Endothelial cell of coronary artery (primary cell): ENCODE results near the gene PCDHGA8. TPM values are rescaled to one million over a fixed set of nuclear protein-coding genes. Genes with fewer than 3 reads are reported as not detected.

Source experiments
- total RNA-seq: library from RNA; depleted of rRNA; stranded (reverse); fragments of >200 nt; gene quantifications from 2 replicates; pipeline ENCODE4 v1.2.3, GENCODE V29; 2014

PCDHGA8 gene
- total RNA-seq, 1 donor from 2014 or later = 1.3 TPM

DNA sequence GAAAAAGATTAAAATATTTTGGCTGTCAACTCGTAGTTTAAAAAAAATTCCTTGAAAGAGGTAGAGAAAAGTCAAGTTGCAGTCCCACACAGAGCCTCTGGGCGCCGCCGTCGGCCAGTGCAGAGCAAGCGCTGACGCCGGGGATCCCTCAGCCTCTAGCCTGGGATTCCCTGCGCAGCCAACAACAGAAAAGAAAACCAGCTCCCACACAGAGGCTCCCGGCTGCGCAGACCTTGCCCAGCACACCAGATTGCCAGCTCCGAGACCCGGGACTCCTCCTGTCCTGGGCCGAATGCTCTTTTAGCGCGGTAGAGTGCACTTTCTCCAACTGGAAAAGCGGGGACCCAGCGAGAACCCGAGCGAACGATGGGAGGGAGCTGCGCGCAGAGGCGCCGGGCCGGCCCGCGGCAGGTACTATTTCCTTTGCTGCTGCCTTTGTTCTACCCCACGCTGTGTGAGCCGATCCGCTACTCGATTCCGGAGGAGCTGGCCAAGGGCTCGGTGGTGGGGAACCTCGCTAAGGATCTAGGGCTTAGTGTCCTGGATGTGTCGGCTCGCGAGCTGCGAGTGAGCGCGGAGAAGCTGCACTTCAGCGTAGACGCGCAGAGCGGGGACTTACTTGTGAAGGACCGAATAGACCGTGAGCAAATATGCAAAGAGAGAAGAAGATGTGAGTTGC lies 25.2 kb downstream of the PCDHGA8 start, which contains the start of gene PCDHGB7:
PCDHGB7 (plus strand) TSS at position 184 of the 679 bp plus-strand sequence; CDS start at position 367, 183 bp downstream.

GRCh38 chr5:141420855-141421488 lies 28.5 kb downstream of the PCDHGA8 start, which contains the start of gene PCDHGA11:
TSS of gene PCDHGA11 (plus strand) at chr5:141421051. CDS start at chr5:141421228, 177 bp downstream.

GRCh38 chr5:141430332-141431113 lies 38.1 kb downstream of the PCDHGA8 start, which contains the start of gene PCDHGA12:
TSS of gene PCDHGA12 (plus strand) at chr5:141430507. CDS start at chr5:141430760, 253 bp downstream.

Other genes starting within 250 kb of the PCDHGA8 start
- gene PCDHB6, start 242.6 kb upstream of the PCDHGA8 start, total RNA-seq = 0.09 TPM in 2 replicates
- gene PCDHB7, start 220.0 kb upstream of the PCDHGA8 start, total RNA-seq = 0.45 and 0.56 TPM in 2 replicates
- gene PCDHB8, start 214.8 kb upstream of the PCDHGA8 start, total RNA-seq = 0.18 and 0.94 TPM in 2 replicates
- 0.09 and 0.19 TPM in 2 replicates for gene PCDHB16, start 210.2 kb upstream of the PCDHGA8 start, total RNA-seq
- gene PCDHB9, start 205.5 kb upstream of the PCDHGA8 start, total RNA-seq = 0.27 and 0.28 TPM in 2 replicates
- gene PCDHB10, start 200.3 kb upstream of the PCDHGA8 start, total RNA-seq = 0.72 and 1.0 TPM in 2 replicates
- gene PCDHB11, start 193.0 kb upstream of the PCDHGA8 start, total RNA-seq = 0.38 and 0.99 TPM in 2 replicates
- gene PCDHB12, start 183.9 kb upstream of the PCDHGA8 start, total RNA-seq = 0.47 and 0.54 TPM in 2 replicates
- gene PCDHB13, start 178.7 kb upstream of the PCDHGA8 start, total RNA-seq = 0.99 and 1.6 TPM in 2 replicates
- 1.3 and 1.6 TPM in 2 replicates for gene PCDHB14, start 169.3 kb upstream of the PCDHGA8 start, total RNA-seq
- 0.90 and 1.7 TPM in 2 replicates for gene PCDHB15, start 147.2 kb upstream of the PCDHGA8 start, total RNA-seq
- gene SLC25A2, start 88.6 kb upstream of the PCDHGA8 start, total RNA-seq = 0.09 and 0.19 TPM in 2 replicates
- 71.7 and 90.4 TPM in 2 replicates for gene TAF7, start 71.8 kb upstream of the PCDHGA8 start, total RNA-seq
- gene PCDHGA1, start 62.1 kb upstream of the PCDHGA8 start, total RNA-seq = 0.36 and 1.0 TPM in 2 replicates
- gene PCDHGA2, start 53.9 kb upstream of the PCDHGA8 start, total RNA-seq = 0.90 and 3.0 TPM in 2 replicates
- gene PCDHGA3, start 48.8 kb upstream of the PCDHGA8 start, total RNA-seq = 0.54 and 1.9 TPM in 2 replicates
- gene PCDHGB1, start 42.5 kb upstream of the PCDHGA8 start, total RNA-seq = 0.99 and 2.0 TPM in 2 replicates
- gene PCDHGA4, start 37.6 kb upstream of the PCDHGA8 start, total RNA-seq = 2.6 and 5.0 TPM in 2 replicates
- 2.0 and 2.2 TPM in 2 replicates for gene PCDHGB2, start 32.6 kb upstream of the PCDHGA8 start, total RNA-seq
- gene PCDHGA5, start 28.5 kb upstream of the PCDHGA8 start, total RNA-seq = 0.90 and 1.2 TPM in 2 replicates
- gene PCDHGB3, start 22.4 kb upstream of the PCDHGA8 start, total RNA-seq = 3.1 and 4.0 TPM in 2 replicates
- 2.2 and 2.8 TPM in 2 replicates for gene PCDHGA6, start 18.7 kb upstream of the PCDHGA8 start, total RNA-seq
- gene PCDHGA7, start 9.9 kb upstream of the PCDHGA8 start, total RNA-seq = 1.4 and 2.2 TPM in 2 replicates
- 14.9 and 16.3 TPM in 2 replicates for gene PCDHGB4, start 4.9 kb upstream of the PCDHGA8 start, total RNA-seq
- gene PCDHGB5, start 5.3 kb downstream of the PCDHGA8 start, total RNA-seq = 12.7 and 14.3 TPM in 2 replicates
- 1.6 and 3.1 TPM in 2 replicates for gene PCDHGA9, start 10.1 kb downstream of the PCDHGA8 start, total RNA-seq
- 1.7 and 2.7 TPM in 2 replicates for gene PCDHGB6, start 15.4 kb downstream of the PCDHGA8 start, total RNA-seq
- gene PCDHGA10, start 20.4 kb downstream of the PCDHGA8 start, total RNA-seq = 3.3 and 3.9 TPM in 2 replicates
- 5.8 and 6.8 TPM in 2 replicates for gene PCDHGB7, start 25.0 kb downstream of the PCDHGA8 start, total RNA-seq
- gene PCDHGA11, start 28.4 kb downstream of the PCDHGA8 start, total RNA-seq = 7.2 and 10.1 TPM in 2 replicates
- gene PCDHGA12, start 37.9 kb downstream of the PCDHGA8 start, total RNA-seq = 4.8 and 6.7 TPM in 2 replicates
- gene PCDHGC3, start 83.3 kb downstream of the PCDHGA8 start, total RNA-seq = 9.2 and 10.3 TPM in 2 replicates
- 0.90 and 1.4 TPM in 2 replicates for gene PCDHGC4, start 92.4 kb downstream of the PCDHGA8 start, total RNA-seq
- gene PCDHGC5, start 96.4 kb downstream of the PCDHGA8 start, total RNA-seq = 0.45 and 0.94 TPM in 2 replicates
- gene DIAPH1, start 226.4 kb downstream of the PCDHGA8 start, total RNA-seq = 38.1 and 41.3 TPM in 2 replicates
- gene HDAC3, start 244.2 kb downstream of the PCDHGA8 start, total RNA-seq = 52.0 and 62.8 TPM in 2 replicates
- gene RELL2, start 244.4 kb downstream of the PCDHGA8 start, total RNA-seq = 2.4 and 3.0 TPM in 2 replicates